Nephron progenitor cell (in vitro differentiated cells): Measurements from ENCODE around the gene ALDH1B1.

Source experiments
- DNase-seq: peaks from one replicate; pipeline ENCODE4 v3.0.0; 2021
- H3K27ac Mint-ChIP-seq: 2 replicates; pipeline ENCODE4 v1.8.0; 2021; ENCODE audit warnings: mild to moderate bottlenecking, moderate library complexity, mixed read lengths
- H3K27me3 Mint-ChIP-seq: 2 replicates; pipeline ENCODE4 v1.8.0; 2021; ENCODE audit warnings: mild to moderate bottlenecking, low read depth, mixed read lengths; ENCODE audit not compliant: poor library complexity
- H3K36me3 Mint-ChIP-seq: 2 replicates; pipeline ENCODE4 v1.8.0; 2021; ENCODE audit warnings: low read depth, mixed read lengths
- H3K4me1 Mint-ChIP-seq: 2 replicates; pipeline ENCODE4 v1.8.0; 2021; ENCODE audit warnings: mixed read lengths
- H3K4me3 Mint-ChIP-seq: 2 replicates; pipeline ENCODE4 v1.8.0; 2021; ENCODE audit warnings: mild to moderate bottlenecking, moderate library complexity, mixed read lengths
- H3K9me3 Mint-ChIP-seq: 2 replicates; pipeline ENCODE4 v1.8.0; 2021; ENCODE audit warnings: mild to moderate bottlenecking, moderate library complexity, mixed read lengths
- CTCF ChIP-seq: fragments of 200-600 bp; sonication (generic); IDR thresholded peaks from 2 replicates; pipeline ENCODE4 v1.5.0; 2021; ENCODE audit warnings: antibody characterized with exemption

The ALDH1B1 gene

GRCh38 chr9:38367898-38368297, 24.6 kb upstream of the ALDH1B1 start:
- peaks cover 63% of the 10 kb centered on the region for H3K27me3 Mint-ChIP-seq
- H3K9me3 Mint-ChIP-seq = no peaks in the 10 kb centered on the region
- H3K36me3 Mint-ChIP-seq = no peaks in the 10 kb centered on the region
- peaks cover 4% of the 10 kb centered on the region for H3K4me1 Mint-ChIP-seq
- no peak overlapping the region for H3K4me3 Mint-ChIP-seq
- no peak for DNase-seq
- TF ChIP-seq CTCF = no peak
- no peak overlapping the region for H3K27ac Mint-ChIP-seq

GRCh38 chr9:38368731-38369130, 23.8 kb upstream of the ALDH1B1 start:
- no peaks in the 10 kb centered on the region for H3K9me3 Mint-ChIP-seq
- H3K36me3 Mint-ChIP-seq = no peaks in the 10 kb centered on the region
- no peaks in the 10 kb centered on the region for H3K4me1 Mint-ChIP-seq
- no peak for DNase-seq
- H3K27me3 Mint-ChIP-seq = peaks cover 68% of the 10 kb centered on the region
- no peak overlapping the region for H3K27ac Mint-ChIP-seq
- no peak for TF ChIP-seq CTCF
- H3K4me3 Mint-ChIP-seq = no peak overlapping the region

GRCh38 chr9:38370176-38370575, 22.3 kb upstream of the ALDH1B1 start:
- Mint-ChIP-seq H3K36me3 (no peaks in the 10 kb centered on the region), H3K4me1 (peaks cover 5% of the 10 kb centered on the region), H3K4me3 (no peak overlapping the region), H3K9me3 (no peaks in the 10 kb centered on the region), H3K27me3 (peaks cover 69% of the 10 kb centered on the region), H3K27ac (no peak overlapping the region)
- no peak for TF ChIP-seq CTCF
- DNase-seq = no peak

- H3K9me3 Mint-ChIP-seq = no peaks in the 10 kb centered on the region
- no peak for DNase-seq
- peaks cover 71% of the 10 kb centered on the region for H3K27me3 Mint-ChIP-seq
- H3K4me3 Mint-ChIP-seq = no peak overlapping the region
- no peak overlapping the region for H3K27ac Mint-ChIP-seq
- H3K4me1 Mint-ChIP-seq = peaks cover 18% of the 10 kb centered on the region
- no peak for TF ChIP-seq CTCF
- no peaks in the 10 kb centered on the region for H3K36me3 Mint-ChIP-seq
Measured at GRCh38 chr9:38371495-38371894, 21.0 kb upstream of the ALDH1B1 start.

- peaks cover 24% of the 10 kb centered on the region for H3K4me1 Mint-ChIP-seq
- H3K4me3 Mint-ChIP-seq = no peak overlapping the region
- no peak for DNase-seq
- no peaks in the 10 kb centered on the region for H3K9me3 Mint-ChIP-seq
- peaks cover 67% of the 10 kb centered on the region for H3K27me3 Mint-ChIP-seq
- no peak overlapping the region for H3K27ac Mint-ChIP-seq
- no peak for TF ChIP-seq CTCF
- H3K36me3 Mint-ChIP-seq = no peaks in the 10 kb centered on the region
Measured at GRCh38 chr9:38372762-38373619, 19.5 kb upstream of the ALDH1B1 start.

GRCh38 chr9:38373679-38374078, 18.8 kb upstream of the ALDH1B1 start:
- Mint-ChIP-seq H3K27me3 (peaks cover 65% of the 10 kb centered on the region), H3K9me3 (no peaks in the 10 kb centered on the region), H3K4me1 (peaks cover 31% of the 10 kb centered on the region), H3K27ac (no peak overlapping the region), H3K4me3 (no peak overlapping the region), H3K36me3 (no peaks in the 10 kb centered on the region)
- no peak for TF ChIP-seq CTCF
- DNase-seq = no peak
